Measurements from ENCODE around the gene MAP3K12. TPM values are rescaled to one million over a fixed set of nuclear protein-coding genes. Genes with fewer than 3 reads are reported as not detected.
"Not testable (repeated sequence)": the region's sequence is repeated elsewhere in the genome, so short reads cannot be mapped to it uniquely, and the experiment has no call there.

Gene MAP3K12
- total RNA-seq, 1 donor from 2014 or later: 34.6 TPM

DNA sequence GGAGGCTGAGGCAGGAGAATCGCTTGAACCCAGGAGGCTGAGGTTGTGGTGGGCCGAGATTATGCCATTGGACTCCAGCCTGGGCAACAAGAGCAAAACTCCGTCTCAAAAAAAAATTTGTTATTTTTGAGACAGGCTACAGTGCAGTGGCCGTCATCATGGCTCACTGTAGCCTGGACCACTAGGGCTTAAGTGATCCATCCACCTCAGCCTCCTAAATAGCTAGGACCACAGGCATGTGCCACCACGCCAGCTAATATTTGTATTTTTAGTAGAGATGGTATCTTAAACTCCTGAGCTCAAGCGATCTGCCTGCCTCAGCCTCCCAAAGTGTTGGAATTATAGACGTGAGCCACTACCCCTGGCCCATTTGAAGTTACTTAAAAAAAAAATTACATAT is 48.3 kb downstream of the MAP3K12 start:
- no peak for FAIRE-seq
- DNase-seq (ENCODE audit: low spot score in 2 of 2): no peak

DNA sequence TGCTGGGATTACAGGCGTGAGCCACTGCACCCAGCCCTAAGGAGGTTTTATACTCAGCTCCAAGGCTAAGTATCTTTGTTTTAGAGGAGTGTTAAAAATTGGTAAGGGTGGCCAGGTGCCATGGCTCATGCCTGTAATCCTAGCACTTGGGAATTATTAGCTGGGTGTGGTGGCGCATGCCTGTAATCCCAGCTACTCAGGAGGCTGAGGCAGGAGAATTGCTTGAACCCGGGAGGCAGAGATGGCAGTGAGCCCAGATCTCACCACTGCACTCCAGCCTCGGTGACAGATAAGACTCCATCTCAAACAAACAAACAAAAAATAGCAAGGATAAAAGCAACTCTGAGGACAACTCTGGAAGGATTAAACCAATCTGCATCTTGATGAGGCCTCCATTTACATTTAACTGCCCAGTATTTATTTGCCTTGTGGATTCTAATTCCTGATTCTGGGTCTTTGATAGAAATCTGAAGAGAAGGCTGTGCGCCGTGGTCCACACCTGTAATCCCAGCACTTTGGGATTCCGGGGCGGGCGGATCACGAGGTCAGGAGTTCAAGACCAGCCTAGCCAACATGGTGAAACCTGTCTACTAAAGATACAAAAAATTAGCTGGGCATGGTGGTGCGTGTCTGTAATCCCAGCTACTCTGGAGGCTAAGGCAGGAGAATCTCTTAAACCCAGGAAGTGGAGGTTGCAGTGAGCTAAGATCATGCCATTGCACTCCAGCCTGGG is 54.5 kb downstream of the MAP3K12 start:
- not testable (repeated sequence) for DNase-seq (ENCODE audit: low spot score in 2 of 2); FAIRE-seq

DNA sequence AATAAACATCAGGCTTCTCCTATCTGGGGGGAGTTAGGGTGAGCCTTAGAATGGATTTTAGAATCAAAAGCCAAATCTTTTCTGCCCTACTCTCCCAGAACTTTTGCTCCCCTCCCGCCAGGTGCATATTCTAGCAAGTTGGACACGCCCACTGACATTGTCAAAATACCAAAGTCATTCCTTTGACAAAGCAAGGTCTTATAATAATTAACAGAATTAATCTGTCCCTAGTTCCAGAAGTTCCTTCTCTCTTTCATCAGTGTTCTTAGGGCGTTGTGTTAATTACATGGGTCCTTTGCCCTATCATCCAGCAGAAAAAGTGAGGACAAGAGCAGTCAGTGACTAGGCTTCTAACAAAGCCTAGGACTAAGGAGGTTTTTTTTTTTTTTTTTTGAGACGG is 55.3 kb downstream of the MAP3K12 start:
- DNase-seq (ENCODE audit: low spot score in 2 of 2) (no peak), FAIRE-seq (no peak)

DNA sequence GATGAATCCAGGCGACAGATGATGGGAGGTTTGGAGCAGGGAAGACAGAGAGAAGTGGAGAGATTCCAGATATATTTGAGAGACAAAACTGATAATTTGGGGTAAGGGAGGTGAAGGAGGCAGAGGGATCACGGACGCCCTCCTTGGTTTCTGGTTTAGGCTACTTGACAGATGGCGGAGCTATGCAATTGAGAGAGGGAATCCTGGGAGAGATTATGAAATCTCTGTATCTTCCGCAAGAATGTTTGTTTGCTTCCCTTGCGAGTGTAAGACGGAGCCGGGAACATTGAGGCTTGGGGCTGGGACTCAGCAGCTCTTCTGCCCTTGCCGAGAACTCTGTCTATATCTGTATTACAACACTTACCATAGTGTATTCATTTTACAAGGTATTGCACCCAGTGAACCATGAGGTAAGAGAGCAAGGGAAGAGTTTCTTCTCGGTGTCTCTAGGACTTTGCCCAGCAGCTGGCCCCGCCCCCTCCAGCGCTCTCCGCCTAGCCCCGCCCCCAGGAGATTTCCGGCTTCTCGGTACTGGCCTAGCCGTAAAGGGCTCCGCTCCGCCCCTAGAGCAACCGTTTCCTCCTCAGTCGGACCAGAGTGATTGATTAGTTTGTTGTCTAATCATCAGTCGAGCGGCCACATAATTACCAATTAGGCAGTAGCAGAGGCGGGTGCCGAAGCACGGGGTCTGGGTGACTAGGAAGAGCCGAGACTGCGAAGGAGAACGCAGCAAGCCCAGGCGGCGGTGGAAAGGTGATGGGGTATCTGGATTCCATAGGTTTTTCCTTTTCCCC is 58.0 kb downstream of the MAP3K12 start, which contains the start of gene PRR13:
PRR13 (plus strand) TSS at position 695 of the 794 bp plus-strand sequence. CDS start 981 bp downstream, outside the sequence.
- peak; percentile 84 to 93 for DNase-seq (ENCODE audit: low spot score in 2 of 2)
- FAIRE-seq: peak; percentile 28

DNA sequence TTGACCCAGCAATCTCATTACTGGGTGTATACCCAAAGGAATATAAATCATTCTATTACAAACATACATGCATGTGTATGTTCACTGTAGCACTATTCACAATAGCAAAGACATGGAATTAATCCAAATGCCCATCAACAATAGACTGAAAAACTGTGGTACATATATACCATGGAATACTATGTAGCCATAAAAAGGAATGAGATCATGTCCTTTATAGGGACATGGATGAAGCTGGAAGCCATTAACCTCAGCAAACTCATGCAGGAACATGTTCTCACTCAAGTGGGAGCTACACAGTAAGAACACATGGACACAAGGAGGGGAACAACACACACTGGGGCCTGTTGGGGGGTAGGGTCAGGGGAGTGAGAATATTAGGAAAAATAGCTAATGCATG is 59.7 kb downstream of the MAP3K12 start:
- FAIRE-seq; DNase-seq (ENCODE audit: low spot score in 2 of 2): not testable (repeated sequence)

DNA sequence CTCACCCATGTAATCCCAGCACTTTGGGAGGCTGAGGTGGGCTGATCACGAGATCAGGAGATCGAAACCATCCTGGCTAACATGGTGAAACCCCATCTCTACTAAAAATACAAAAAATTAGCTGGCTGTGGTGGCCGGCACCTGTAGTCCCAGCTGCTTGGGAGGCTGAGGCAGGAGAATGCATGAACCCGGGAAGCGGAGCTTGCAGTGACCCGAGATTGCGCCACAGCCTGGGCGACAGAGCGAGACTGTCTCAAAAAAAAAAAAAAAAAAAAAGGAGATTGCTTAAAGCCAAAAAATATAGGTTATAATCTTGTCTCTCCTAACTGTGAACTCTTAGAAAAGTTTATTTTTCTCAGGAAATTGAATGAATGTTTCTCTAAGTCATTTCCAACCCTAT is 63.9 kb downstream of the MAP3K12 start:
- FAIRE-seq; DNase-seq (ENCODE audit: low spot score in 2 of 2): not testable (repeated sequence)

DNA sequence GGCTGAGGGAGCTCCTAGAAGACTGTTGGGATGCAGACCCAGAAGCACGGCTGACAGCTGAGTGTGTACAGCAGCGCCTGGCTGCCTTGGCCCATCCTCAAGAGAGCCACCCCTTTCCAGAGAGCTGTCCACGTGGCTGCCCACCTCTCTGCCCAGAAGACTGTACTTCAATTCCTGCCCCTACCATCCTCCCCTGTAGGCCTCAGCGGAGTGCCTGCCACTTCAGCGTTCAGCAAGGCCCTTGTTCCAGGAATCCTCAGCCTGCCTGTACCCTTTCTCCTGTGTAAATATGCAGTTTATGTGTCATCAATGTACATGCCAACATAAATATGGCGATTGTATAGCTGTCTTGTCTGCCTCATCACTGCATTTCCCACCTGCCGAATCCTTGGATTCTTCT is 68.1 kb downstream of the MAP3K12 start:
- no peak for FAIRE-seq
- DNase-seq (ENCODE audit: low spot score in 2 of 2): no peak

DNA sequence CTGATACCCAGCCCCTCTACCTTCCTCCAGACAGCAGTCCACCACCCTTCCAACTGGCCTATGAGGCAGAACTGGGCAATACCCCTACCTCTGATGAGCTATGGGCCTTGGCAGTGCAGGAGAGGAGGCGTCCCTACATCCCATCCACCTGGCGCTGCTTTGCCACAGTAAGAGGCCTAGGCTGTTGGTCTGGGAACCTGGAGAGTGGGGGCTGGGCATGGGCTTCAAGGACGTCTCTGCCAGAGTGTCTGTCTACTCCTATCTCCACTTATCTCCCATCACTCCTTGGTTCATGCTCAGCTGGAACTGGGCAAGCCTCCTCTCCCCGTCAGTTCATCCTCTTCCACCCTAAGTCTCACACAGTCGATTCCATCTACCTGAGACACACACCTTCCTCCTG is 69.1 kb downstream of the MAP3K12 start:
- no peak for FAIRE-seq
- DNase-seq (ENCODE audit: low spot score in 2 of 2): no peak

Small RNA genes within 50 kb of the gene (small RNA-seq; reads per million reads assigned to genes)
- gene AC023509.3: not detected

Other genes with a start within 250 kb of the MAP3K12 start
- gene ESPL1, start 231.2 kb downstream of the MAP3K12 start, total RNA-seq: 1.2 TPM
- gene PFDN5, start 203.9 kb downstream of the MAP3K12 start, total RNA-seq: 538 TPM
- gene MYG1, start 199.8 kb downstream of the MAP3K12 start, total RNA-seq: 45.7 TPM
- 34.2 TPM for gene AAAS, start 177.8 kb downstream of the MAP3K12 start, total RNA-seq
- gene SP7, start 163.1 kb downstream of the MAP3K12 start, total RNA-seq: under 0.01 TPM
- 8.2 TPM for gene SP1, start 119.3 kb downstream of the MAP3K12 start, total RNA-seq
- gene AMHR2, start 75.6 kb downstream of the MAP3K12 start, total RNA-seq: not detected
- gene PRR13, start 57.7 kb downstream of the MAP3K12 start, total RNA-seq: 4.9 TPM
- 157 TPM for gene PCBP2, start 47.4 kb downstream of the MAP3K12 start, total RNA-seq
- gene TARBP2, start 1.8 kb upstream of the MAP3K12 start, total RNA-seq: 26.9 TPM
- not detected for gene NPFF, start 8.0 kb upstream of the MAP3K12 start, total RNA-seq
- 4.1 TPM for gene ATF7, start 126.9 kb upstream of the MAP3K12 start, total RNA-seq
- 73.0 TPM for gene ATP5MC2, start 176.6 kb upstream of the MAP3K12 start, total RNA-seq
- 63.6 TPM for gene CALCOCO1, start 228.0 kb upstream of the MAP3K12 start, total RNA-seq

Data from frontal cortex (tissue), 4 donors.